KBM-7 (cell line): ENCODE measurements around the gene NPR2.

Experiments
- DNase-seq: peaks from one replicate; pipeline ENCODE4 v3.0.0-alpha.2; 2015
- in situ Hi-C: fragments of 300-500 bp; cut with MboI; formaldehyde crosslinking; loops from 2 replicates; pipeline ENCODE4 v1.14.3; 2020; ENCODE audit warnings: low sequenced_read_pairs, low pct_unique_long_range_greater_than_20kb, mixed read lengths

Gene NPR2

DNA sequence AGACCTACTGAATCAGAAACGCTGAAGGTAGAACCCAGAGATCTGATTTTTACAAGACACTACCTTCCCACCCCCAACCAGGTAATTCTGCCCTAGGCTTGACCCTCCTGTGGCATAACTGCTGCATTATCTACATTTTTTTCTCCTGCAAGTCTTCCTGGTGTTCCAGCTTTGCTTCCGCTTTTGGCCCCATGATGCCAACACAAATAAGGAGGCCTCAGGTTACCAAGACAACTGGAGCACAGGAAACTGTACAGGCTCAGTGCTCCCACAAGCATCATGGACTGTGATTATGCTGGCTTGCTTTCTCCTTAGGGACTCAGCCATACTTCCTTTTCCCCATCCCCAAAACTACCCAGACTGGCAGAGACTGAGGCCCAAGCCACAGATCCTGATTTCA lies 30.7 kb upstream of the NPR2 start:
- in situ Hi-C loops = no loop called here
- DNase-seq = peak; percentile 42

DNA sequence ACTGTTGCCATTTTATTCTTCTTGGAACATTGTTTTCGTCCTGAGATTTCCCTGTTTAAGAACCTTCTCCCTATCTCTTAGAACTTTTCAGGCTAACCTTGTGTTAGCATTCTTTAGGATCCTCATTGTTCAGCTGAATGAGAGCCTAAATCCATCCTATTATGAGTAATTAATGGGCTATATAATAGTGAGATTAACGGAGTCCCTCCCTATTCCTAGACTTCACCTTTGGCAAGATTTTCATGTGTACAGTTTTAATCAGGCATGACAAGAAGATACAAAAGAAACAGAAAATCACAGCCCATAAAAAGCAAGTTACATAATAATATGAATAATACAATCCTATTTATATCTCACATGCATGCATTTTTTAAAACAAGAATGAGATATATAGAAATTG lies 28.2 kb upstream of the NPR2 start:
- in situ Hi-C loops = no loop called here
- DNase-seq = no peak

DNA sequence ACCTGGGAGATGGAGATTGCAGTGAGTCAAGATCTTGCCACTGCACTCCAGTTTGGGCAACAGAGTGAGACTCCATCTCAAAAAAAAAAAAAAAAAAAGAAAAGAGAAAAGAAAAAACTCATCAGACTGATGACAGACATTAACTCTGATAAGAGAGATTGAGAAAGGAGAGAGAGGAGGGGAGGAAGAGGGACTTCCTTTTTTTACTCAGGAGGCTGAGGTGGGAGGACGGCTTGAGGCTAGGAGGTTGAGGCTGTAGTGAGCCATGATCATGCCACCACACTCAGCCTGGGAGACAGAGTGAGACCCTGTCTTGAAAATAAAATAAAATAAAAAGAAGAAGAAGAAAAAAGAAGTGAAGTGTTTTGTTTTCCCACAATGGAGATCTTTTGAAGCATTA lies 27.6 kb upstream of the NPR2 start:
- in situ Hi-C loops = no loop called here
- peak; percentile 15 for DNase-seq

GRCh38 chr9:35766997-35767396 lies 24.4 kb upstream of the NPR2 start:
- DNase-seq = no peak
- in situ Hi-C loops = no loop called here

- no peak for DNase-seq
- in situ Hi-C loops = no loop called here
Observed at GRCh38 chr9:35767458-35767857, 23.9 kb upstream of the NPR2 start.

DNA sequence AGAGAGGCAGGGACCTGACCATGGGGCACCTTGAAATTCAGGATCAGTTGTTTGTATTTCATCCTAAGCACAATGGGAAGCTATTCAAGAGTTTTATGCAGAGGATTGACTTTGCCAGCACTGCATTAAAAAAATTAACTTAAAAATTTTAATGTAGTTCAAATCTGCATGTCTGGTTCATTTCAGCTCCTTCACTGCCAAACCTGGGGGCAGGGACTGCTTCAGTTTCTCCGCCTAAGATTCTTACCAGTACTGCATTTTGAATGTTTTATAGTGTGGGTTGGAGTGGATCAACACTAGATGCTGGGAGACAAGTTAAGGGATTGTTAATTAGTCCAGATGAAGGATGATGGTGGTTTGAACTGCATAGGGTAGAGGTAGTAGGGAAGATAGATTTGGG lies 21.6 kb upstream of the NPR2 start:
- in situ Hi-C loops = no loop called here
- DNase-seq = no peak

DNA sequence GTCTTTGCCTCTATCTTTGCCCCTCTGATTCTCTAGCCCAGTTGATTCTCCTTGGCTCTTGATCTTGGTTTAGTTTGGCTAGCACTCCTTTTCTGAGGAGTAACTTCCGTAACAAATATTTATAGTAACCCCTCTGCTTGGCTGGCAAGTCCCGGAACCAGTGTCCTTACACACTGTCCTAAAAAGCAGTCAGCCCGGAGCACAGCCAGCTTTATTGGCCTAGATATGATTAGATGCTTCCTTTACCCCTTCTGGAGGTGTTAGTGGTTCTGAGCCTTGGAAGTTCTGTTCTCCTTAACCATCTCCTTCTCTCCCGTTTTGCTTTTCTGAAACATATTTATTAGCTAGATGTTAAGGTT lies 20.3 kb upstream of the NPR2 start:
- no peak for DNase-seq
- in situ Hi-C loops = no loop called here

GRCh38 chr9:35771534-35771933 lies 19.9 kb upstream of the NPR2 start:
- no peak for DNase-seq
- in situ Hi-C loops = no loop called here

DNA sequence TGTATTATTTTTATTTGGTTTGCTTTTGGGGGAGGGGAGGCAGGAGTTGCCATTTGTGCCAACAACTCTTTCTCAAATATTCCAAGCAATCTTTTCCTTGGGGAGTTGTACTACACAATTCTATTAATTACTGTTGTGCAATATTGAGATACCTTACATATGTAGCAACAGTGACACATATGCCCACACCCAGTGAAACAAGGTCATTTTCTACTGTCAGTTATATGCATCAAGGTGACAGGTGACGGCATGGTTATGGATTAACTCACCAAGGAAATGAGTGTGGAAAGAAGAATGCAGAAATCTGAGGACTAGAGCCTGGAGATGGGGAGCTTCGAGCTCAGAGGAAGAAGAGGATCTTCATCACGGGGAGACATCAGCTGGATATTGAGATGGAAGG lies 19.4 kb upstream of the NPR2 start:
- in situ Hi-C loops = no loop called here
- DNase-seq = no peak

GRCh38 chr9:35774907-35775635 lies 16.3 kb upstream of the NPR2 start:
- DNase-seq = peak; percentile 81
- in situ Hi-C loops = no loop called here

DNA sequence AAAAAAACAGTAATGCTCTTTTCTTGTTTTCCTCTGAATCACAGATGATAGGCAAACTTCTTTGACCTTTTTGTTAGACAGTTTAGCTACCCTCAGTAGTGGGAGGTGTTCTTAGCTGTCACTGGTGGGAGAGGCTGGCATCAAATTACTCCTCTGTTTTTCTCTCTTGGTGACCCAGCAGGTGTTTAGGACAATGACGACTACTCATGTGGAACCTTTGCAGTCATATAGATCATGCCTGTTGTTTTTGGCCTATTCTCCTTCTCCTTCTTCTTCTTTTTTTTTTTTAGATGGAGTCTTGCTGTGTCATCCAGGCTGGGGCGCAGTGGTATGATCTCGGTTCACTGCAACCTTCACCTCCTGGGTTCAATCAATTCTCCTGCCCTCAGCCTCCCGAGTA lies 15.4 kb upstream of the NPR2 start:
- in situ Hi-C loops = no loop called here
- DNase-seq = peak; percentile 78

DNA sequence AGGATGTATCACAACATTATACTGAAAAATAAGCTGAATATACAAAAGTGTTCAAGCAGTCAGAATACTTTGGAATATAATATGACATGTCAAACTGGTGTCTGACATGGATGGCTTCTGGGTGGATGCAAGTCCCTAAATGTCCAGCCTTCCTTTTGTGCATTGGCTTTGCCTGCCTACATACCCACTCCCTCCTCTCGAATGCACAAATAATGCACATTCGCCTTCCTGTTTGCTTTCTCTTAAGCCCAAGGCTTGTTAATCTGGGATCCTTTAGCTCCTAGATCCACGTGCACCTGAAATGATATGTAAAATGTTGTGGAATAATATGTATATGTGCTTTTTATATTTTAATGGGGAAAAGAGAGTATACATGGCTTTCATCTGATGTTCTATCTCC lies 12.9 kb upstream of the NPR2 start:
- in situ Hi-C loops = no loop called here
- no peak for DNase-seq

- DNase-seq = no peak
- in situ Hi-C loops = no loop called here
Observed at GRCh38 chr9:35781066-35781465, 10.3 kb upstream of the NPR2 start.

DNA sequence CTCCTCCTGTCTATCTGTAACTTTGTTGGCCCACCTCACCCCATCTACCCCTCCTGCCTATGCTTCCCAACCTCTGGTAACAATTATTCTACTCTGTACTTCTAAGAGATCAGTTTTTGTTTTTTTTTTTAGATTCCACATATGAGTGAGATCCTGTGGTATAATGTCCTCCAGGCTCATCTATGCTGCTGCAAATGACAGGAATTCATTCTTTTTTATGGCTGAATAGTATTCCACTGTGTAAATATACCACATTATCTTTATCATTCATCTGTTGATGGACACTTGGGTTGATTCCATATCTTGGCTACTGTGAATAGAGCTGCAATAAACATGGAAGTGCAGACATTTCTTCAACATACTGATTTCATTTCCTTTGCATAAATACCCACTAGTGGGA lies 8.0 kb upstream of the NPR2 start:
- in situ Hi-C loops = no loop called here
- no peak for DNase-seq

- in situ Hi-C loops = no loop called here
- no peak for DNase-seq
Observed at GRCh38 chr9:35789541-35789940, 1.9 kb upstream of the NPR2 start.

- in situ Hi-C loops = no loop called here
- no peak for DNase-seq
Observed at GRCh38 chr9:35790025-35790384, 1.4 kb upstream of the NPR2 start.

- in situ Hi-C loops = no loop called here
Observed at GRCh38 chr9:35790385-35791296, 750 bp upstream of the NPR2 start.

GRCh38 chr9:35792024-35792813 lies 828 bp downstream of the NPR2 start:
- in situ Hi-C loops = no loop called here
- no peak for DNase-seq

More at GRCh38 chr9:35790385-35791296, 750 bp upstream of the NPR2 start:
- peak; percentile 75 for DNase-seq

DNA sequence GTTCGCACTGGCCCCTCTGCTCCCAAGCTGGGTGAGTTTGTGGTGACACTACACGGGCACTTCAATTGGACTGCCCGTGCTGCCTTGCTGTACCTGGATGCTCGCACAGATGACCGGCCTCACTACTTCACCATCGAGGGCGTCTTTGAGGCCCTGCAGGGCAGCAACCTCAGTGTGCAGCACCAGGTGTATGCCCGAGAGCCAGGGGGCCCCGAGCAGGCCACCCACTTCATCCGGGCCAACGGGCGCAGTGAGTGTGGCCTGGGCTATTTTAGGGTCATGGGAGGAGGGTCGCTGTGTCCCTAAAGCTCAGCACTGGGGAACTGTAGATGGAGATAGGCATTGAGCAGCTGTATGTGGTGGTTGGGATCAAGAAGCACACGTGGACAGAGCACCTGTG lies 1.4 kb downstream of the NPR2 start:
- in situ Hi-C loops = no loop called here
- DNase-seq = no peak

DNA sequence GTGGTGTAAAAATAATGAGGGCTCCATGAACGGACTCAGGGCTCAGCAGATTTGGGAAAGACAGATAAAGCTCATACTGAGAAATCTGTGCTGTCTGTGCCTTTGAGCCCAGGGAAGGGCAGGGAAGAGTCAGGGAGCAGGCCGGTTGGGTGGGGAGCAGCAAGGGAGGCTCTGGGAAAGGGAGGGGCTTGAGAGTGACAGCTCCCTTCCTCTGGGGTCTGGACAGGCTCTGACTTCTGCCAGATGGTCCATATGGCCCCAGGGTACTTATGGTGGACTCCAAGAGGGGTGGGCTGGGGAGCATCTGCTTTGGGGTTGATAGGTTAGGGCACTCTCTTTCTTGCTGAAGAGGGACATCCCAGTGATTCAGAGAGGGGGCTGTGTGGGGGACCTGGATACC lies 2.1 kb downstream of the NPR2 start:
- no peak for DNase-seq
- in situ Hi-C loops = no loop called here
